H1 (cell line): ENCODE measurements around the gene SMARCA1. TPM values are rescaled to one million over a fixed set of nuclear protein-coding genes. Genes with fewer than 3 reads are reported as not detected.

Source experiments
- E2F6 ChIP-seq: IDR thresholded peaks from 2 replicates; pipeline ENCODE4 v1.6.1; 2012; ENCODE audit warnings: inconsistent platforms
- RXRA ChIP-seq: IDR thresholded peaks from 2 replicates; pipeline ENCODE4 v1.6.1; 2011; ENCODE audit warnings: low read depth, mild to moderate bottlenecking, low read length, moderate library complexity; ENCODE audit not compliant: insufficient read depth
- SP2 ChIP-seq: IDR thresholded peaks from 2 replicates; pipeline ENCODE4 v1.6.1; 2012; ENCODE audit warnings: mild to moderate bottlenecking, low read length, inconsistent platforms
- polyA plus RNA-seq, 7 experiments: library from polyadenylated mRNA; depleted of rRNA in 3 of 7; stranded (reverse) in 5 of 7; unstranded in 2 of 7; fragments of >200 nt in 5 of 7; fragments of 200-250 nt in 2 of 7; gene quantifications; 1 replicate in 5 of 7; 2 replicates in 1 of 7; 4 replicates in 1 of 7; pipeline versions ENCODE4 v1.2.1 to v1.2.3, GENCODE V29; 2011 to 2013; ENCODE audit warnings: missing spikeins in 2 of 7, mixed read lengths in 2 of 7
- total RNA-seq: library from RNA; stranded (reverse); fragmentation: NEBNext Ultra II Directional; extraction: Animal tissue kit (Norgen Biotek cat#: 25700); gene quantifications from 2 replicates; pipeline ENCODE4 v1.2.1, GENCODE V29; 2021

The SMARCA1 gene
- total and polyA plus RNA-seq, 2 of the 8 experiments (the other 6 are each of a cell fraction or from before 2014, with no cell fraction given) = 13.1 to 54.4 TPM

- TF ChIP-seq E2F6 (no peak), SP2 (no peak), RXRA (no peak)
Observed at GRCh38 chrX:129525896-129526295, 2.6 kb upstream of the SMARCA1 start (continued).
